Stimulated activated CD8-positive, alpha-beta memory T cell treated with anti-CD3 and anti-CD28 coated beads, Interleukin-4, amount 100 ng/mL, for 4 hours (primary cell): ENCODE results near the gene GDF7.
"Not testable (repeated sequence)": the region's sequence is repeated elsewhere in the genome, so short reads cannot be mapped to it uniquely, and the experiment has no call there.

Experiments used
- DNase-seq, 2 donors: peaks; one replicate each; pipeline ENCODE4 v3.0.0-alpha.2; 2020; ENCODE audit warnings: low read depth in 2 of 2, low spot score in 1 of 2

GDF7 gene

GRCh38 chr2:20696366-20696765, 29.4 kb downstream of the GDF7 start:
- DNase-seq: no peak

GRCh38 chr2:20697322-20697934, 30.5 kb downstream of the GDF7 start:
- no peak for DNase-seq

- no peak for DNase-seq
Measured at GRCh38 chr2:20698916-20699613, 32.1 kb downstream of the GDF7 start.

DNA sequence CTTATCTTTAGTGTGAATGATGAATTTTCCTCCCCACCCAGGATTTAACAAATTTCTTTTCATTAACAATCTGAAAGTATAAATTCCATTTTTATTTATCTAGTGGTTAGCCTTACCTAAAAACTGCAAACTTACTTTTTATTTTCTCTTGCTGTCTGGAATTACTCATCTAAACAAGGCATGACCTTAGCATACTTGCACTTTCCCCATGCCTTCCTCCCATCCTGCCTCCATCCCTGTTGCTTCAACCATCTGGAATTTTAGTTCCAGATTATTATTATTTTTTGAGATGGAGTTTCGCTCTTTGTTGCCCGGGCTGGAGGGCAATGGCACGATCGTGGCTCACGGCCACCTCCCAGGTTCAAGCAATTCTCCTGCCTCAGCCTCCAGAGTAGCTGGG, 35.6 kb downstream of the GDF7 start:
- no peak for DNase-seq

DNA sequence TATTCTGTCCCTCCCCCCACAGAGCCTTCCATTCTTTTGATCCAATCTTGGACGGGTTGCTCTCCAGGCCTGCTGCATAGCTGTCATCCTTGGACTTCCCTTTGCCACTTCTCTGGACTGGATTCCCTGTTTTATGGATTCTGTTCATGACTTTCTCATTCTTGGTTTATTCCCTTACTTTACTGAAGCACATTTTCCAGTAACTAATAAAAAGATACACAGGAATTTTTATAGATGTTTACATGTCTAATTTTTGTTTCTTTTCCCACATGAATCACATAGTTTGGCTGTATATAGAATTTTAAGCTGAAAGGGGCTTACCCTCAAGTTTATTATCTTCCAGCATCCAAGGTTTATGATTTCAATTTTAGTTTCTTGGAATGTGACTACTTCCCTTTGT, 37.9 kb downstream of the GDF7 start:
- DNase-seq: no peak

DNA sequence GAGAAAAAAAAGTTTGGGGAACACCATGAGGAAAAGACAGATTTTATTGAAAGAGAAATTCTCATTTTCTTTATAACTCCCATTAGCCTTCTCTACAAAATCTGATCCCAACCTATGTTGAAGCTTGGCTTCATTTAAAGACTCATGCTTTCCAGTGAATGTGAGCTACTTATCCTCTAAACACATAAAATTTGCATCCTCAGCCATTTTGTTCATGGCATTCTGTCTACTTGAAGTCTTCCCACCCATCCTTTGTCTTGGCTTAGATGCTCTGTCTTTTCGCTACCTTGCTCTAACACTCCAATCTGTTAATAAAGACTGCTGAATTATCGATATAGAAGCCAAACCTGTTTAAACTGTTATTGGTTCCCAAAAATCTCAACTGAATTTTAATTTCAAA, 39.3 kb downstream of the GDF7 start:
- no peak for DNase-seq

DNA sequence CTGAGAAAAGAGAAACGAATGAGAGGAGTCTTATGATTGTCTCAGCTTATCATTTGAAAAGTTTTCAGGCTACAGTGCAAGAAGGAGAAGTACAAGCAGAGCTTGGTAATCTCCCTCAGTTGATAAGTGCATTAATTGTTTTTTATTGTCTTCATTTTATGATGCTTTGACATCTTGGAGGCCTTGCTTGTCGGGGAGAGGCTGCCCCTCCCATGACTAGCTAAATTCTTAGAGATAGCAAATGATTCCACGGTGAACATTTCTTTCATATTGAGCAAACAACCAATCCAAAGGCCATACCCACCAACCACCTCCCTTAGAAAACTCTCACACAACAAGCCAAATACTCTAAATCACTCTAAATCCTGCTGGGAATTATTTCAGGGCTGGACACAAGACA, 39.8 kb downstream of the GDF7 start:
- DNase-seq: no peak

GRCh38 chr2:20707601-20708000, 40.7 kb downstream of the GDF7 start:
- no peak for DNase-seq

DNA sequence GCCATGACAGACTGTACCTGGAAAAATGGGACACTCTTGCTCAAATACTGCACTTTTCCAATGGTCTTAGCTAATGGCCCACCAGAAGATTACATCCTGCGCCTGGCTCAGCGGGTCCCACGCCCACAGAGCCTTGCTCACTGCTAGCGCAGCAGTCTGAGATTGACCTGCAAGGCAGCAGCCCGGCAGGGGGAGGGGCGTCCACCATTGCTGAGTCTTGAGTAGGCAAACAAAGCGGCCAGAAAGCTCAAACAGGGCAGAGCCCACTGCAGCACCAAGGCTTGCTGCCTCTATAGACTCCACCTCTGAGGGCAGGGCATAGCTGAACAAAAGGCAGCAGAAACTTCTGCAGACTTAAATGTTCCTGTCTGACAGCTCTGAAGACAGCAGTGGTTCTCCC, 44.7 kb downstream of the GDF7 start:
- DNase-seq: not testable (repeated sequence)

DNA sequence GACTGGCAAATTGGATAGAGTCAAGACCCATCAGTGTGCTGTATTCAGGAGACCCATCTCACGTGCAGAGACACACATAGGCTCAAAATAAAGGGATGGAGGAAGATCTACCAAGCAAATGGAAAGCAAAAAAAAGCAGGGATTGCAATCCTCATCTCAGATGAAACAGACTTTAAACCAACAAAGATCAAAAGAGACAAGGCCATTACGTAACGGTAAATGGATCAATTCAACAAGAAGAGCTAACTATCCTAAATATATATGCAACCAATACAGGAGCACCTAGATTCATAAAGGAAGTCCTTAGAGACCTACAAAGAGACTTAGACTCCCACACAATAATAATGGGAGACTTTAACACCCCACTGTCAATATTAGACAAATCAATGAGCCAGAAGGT, 46.6 kb downstream of the GDF7 start:
- DNase-seq: not testable (repeated sequence)

- not testable (repeated sequence) for DNase-seq
Measured at GRCh38 chr2:20714412-20714811, 47.5 kb downstream of the GDF7 start.

GRCh38 chr2:20716164-20716563, 49.2 kb downstream of the GDF7 start:
- DNase-seq: not testable (repeated sequence)

- DNase-seq: no peak
Measured at GRCh38 chr2:20717641-20718040, 50.7 kb downstream of the GDF7 start.

DNA sequence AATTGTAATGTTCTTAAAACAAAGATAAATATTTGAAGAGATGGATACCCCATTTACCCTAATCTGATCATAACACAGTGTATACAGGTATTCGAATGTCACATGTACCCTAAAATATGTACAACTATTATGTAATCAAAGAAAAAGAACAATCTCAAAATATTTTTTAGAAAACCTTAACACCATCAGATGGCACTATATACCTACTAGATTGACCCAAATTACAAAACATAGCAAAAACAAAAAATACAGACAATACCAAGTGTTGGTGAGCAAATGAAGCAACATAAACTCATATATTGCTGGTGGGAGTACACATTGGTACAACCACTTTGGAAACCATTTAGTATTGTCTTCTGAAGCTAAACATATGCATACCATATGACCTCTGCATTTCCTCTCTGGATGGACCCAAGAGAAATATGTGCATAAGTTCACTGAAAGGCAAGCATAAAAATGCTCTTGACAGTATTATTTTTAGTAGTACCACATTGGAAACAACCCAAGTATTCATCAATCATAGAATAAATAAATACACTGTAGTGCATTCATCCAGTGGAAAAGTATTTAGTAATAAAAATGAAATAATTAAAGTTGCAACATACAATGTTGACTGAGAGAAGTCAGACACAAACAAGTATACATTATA, 55.8 kb downstream of the GDF7 start:
- DNase-seq: no peak

- DNase-seq: no peak
Measured at GRCh38 chr2:20723543-20723942, 56.6 kb downstream of the GDF7 start.

DNA sequence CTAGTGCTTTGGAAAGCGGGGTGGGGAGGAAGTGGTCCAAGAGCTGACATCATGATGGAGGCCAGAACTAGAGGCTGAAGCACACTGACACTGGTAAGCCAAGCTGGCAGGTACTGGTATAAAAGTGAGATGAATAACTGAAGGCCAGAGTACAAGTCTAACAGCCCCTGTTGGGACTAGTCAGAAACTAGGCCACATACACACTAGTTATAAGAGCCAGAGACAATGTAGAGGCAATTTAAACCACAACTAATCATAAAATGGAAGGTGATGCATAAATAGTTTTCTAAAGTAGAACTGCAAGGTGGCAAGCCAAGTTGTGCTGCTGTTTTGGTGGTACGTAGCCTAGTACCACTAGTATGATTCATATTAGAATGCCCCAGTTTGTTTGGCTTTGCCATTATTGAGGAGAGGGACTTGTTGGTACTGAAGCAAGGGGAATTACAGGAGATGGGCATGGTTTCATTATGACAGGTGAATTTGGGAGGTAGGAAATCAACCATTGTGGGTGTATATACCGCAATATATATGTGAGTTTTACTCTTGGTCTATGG, 57.6 kb downstream of the GDF7 start:
- DNase-seq: no peak

GRCh38 chr2:20725782-20726181, 58.8 kb downstream of the GDF7 start:
- DNase-seq: no peak

- no peak for DNase-seq
Measured at GRCh38 chr2:20726913-20727312, 60.0 kb downstream of the GDF7 start.

DNA sequence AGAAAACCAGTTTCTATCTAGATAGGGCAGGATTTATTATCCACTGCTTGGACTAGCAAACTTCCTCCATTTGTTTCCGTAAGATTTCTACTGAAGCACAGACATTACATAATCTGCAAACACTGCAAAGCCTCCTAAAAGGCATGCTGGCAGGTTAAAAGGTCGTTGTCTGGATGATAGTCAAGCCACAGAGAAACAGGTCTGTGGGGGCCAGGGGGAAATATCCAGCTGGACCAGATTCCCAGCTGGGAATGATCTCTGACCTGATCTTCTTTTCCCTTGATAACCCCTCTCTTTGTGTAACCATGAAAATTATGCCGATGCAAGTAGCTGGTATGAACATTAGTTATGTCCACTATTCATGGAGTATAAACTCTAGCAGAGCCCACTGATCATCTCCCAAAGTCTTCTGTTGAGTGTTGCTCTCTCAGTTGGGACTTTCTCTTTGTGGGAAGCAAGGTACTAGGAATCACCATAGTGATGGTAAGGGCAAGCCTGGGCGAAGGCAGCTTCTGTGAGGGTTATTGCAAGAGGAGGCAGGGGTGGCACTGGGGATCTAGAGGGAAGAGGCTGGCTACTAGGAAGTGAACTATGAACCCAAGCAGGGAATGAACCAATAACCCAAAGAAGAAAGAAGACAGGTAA, 61.3 kb downstream of the GDF7 start:
- no peak for DNase-seq
